Measurements from ENCODE around the gene HILPDA.
"Not testable (repeated sequence)": the region's sequence is repeated elsewhere in the genome, so short reads cannot be mapped to it uniquely, and the experiment has no call there.

Gene HILPDA

GRCh38 chr7:128434413-128435326 lies 21.0 kb upstream of the HILPDA start:
- DNase-seq = no peak

DNA sequence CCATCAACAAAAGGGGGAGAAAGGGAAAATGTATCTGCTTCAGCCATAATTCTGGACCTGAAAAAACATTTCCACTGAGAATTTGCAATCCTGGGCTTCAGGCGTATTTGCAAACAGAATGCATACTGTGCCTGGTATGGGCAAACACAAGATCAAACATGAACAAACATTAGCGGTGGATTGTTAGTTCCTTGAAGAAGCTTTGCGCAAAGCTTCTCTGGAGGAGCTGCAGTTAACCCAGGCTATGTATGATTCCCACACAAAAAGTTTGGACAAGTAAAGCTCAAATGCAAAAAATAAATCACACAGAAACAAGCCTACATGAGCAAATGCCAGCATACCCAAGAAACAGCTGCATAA lies 20.4 kb upstream of the HILPDA start:
- no peak for DNase-seq

- DNase-seq = no peak
These were observed 18.0 kb upstream of the HILPDA start for GRCh38 chr7:128437426-128438332.

GRCh38 chr7:128442356-128442755 lies 13.3 kb upstream of the HILPDA start:
- no peak for DNase-seq

DNA sequence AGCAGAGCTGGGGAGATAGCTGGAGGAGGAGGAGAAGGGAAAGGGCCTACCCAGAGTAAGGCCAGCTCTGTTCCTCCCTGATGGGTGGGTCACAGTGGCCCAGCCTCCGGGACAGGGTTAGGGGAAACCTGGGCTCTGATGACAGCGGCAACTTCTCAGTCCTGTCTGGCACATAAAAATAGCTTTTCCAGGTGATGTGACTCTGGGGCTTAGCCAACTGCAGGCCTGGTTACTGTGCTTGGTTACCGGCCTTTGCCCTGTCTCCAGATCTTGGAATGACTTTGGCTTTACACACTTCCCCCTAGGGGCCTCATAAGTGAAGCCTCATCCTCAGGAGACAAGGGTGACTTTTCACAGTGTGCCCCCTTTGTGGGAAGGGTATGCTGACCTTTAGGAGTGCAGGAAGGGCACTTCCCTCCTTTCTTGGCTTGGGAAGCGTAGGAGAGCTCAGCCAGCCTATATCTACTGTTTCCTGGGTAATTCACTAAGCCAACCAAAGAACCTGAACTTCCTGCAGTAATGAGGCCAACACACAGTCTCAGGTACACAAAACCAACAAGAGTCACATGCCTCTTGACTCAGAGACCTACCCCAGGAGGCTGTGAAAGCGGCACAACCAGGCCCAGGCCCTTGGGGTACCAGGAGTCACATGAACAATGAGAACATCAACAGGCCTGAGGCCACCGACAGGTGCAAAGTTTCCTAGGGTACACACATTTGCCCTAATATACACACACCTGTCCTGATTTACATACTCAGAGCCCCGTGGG lies 11.7 kb upstream of the HILPDA start:
- no peak for DNase-seq

GRCh38 chr7:128446306-128446705 lies 9.4 kb upstream of the HILPDA start:
- DNase-seq = no peak

DNA sequence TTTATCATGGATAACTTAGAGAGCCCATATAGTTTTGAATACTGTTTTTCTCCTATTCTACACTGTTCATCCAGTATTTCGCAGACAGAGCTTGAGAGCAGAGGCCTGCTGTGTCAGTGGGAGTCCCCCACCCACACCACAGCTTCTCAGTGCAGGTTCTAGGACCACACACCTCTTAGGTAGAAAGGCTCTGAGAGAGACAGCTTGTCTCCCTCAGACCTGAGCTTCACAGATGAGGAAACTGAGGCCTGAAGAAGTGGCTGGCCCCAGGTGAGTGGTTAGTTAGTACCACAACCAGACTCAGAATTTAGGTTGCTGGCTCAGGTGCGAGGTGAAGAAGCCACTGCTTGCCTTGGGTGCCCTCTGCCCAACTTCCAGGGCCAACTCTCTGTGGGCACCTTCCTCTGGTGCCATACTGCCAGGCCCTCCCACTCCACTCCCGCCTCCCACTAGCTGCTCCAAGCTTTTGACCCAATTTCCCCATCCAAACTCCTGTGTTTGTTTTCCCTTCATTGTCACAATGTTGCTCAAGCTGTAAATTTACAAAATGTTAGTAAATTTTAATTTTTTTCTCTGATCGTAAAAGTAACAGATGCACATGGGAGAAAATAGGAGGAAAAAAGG lies 7.6 kb upstream of the HILPDA start:
- no peak for DNase-seq

- no peak for DNase-seq
These were observed 6.9 kb upstream of the HILPDA start for GRCh38 chr7:128448751-128449302.

DNA sequence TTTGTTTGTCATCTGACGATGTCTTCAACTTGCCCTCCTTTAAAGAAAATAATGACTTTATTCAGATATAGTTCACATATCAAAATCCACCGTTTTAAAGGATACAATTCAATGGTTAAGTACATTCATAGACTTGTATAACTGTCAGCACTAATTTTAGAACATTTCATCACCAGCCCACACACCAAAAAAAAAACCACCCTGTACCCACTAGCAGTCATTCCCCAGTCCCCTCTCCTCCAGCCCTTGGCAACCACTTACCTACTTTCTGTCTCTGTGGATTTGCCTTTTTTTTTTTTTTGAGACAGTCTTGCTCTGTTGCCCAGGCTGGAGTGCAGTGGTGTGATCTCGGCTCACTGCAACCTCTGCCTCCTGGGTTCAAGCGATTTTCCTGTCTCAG lies 5.3 kb upstream of the HILPDA start:
- DNase-seq = no peak

DNA sequence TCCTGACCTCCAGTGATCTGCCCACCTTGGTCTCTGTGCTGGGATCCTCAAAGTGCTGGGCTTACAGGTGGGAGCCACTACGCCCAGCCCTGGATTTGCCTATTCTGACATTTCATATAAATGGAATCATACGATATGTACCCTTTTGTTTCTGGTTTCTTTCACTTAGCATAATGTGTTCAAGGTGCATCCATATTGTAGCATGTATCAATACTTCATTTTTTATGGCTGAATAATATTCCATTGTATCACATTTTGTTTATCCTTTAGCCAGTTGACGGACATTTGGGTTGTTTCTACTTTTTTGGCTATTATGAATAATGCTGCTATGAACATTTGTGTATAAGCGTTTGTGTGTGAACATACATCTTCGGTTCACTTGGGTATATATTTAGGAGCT lies 4.8 kb upstream of the HILPDA start:
- no peak for DNase-seq

- DNase-seq = no peak
These were observed 3.1 kb upstream of the HILPDA start for GRCh38 chr7:128452552-128452951.

DNA sequence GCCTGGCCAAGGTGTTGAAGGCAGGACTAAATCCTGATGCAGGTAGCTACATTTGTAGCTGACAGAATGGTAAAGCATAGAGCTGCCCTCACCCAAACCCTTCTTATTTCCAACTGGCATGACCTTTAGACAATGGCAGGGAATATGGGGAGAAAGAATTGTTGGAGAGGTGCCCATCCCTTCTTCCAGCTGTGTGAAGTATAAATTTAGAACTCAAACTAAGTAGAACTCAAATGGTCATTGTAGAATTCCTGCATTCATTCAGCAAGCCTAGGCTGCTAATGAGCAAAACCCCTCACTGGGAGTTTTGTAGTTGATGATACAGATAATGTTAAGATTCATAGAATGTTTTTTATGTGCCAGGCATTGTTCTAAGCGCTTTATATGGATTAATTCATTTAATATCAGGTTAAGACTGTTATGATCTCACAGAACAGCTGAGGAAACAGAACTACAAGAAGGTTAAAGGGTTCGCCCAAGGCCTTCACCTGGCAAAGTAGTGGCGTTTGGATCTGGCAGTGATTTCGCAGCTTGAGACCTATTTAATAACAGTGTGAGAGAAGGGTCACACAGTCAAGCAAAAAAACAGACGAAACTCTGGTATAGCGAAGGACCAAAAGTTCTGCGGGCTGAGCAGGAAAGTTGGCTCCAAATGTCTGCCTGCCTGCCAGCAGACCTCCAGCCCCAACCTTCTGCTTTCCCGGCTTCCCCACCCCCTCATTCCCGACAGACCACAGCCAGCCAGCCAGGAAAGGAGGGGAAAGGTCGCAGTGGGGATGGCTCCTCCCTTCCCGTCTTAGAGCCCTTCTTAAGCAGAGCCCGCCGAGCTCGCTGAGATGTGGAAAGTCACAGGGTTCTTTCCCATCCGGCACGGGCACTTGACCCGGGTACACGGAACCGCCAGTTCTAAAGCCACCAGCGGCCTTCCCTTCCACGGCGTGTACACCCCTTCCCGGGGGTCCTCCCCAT lies 1.6 kb upstream of the HILPDA start:
- no peak for DNase-seq

- no peak for DNase-seq
These were observed 703 bp upstream of the HILPDA start for GRCh38 chr7:128454808-128455542.

- DNase-seq = no peak
These were observed 612 bp downstream of the HILPDA start for GRCh38 chr7:128456255-128456725.

DNA sequence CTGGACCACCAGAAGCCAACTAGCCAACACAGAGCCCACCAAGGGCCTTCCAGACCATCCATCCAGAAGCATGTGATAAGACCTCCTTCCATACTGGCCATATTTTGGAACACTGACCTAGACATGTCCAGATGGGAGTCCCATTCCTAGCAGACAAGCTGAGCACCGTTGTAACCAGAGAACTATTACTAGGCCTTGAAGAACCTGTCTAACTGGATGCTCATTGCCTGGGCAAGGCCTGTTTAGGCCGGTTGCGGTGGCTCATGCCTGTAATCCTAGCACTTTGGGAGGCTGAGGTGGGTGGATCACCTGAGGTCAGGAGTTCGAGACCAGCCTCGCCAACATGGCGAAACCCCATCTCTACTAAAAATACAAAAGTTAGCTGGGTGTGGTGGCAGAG lies 1.7 kb downstream of the HILPDA start:
- not testable (repeated sequence) for DNase-seq

DNA sequence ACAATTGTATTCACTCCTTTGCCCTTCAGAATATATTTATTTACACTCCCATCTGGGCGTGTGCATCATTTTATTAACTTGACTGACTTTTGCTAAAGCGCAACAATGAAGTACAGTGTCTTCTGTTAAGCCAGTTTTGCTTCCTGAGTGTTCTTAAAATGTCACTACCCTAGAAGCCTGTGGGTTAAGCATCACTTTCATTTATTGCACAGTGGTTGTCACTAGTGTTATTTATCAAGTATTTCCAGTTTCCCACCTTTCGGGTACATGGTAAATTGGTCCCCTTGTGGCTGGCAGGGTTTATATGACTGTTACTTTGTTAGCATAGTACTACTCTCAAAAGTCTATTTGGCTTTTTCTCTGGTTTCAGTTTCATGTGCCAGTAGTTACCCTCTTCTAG lies 3.3 kb downstream of the HILPDA start:
- no peak for DNase-seq

- DNase-seq = peak; percentile 76
These were observed 3.8 kb downstream of the HILPDA start for GRCh38 chr7:128459394-128459878.

DNA sequence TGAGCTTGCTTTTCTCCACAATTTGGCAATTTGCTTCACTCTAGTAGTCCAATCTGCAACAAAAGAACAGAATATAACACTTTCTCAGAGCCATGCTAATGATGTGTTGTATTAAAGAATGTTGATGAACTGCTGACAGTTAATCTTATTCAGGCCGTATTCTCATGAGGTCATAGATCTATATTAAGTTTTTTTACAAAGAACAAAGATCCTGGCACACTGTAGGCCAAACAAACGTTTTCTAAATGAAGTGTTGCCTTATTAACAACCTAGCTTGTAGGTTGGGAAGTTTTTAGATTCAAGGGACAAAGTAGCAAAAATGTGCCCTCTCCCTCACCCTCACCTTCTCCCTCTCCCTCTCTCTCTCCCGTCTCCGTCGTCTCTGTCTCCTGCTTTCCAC lies 6.8 kb downstream of the HILPDA start:
- no peak for DNase-seq

DNA sequence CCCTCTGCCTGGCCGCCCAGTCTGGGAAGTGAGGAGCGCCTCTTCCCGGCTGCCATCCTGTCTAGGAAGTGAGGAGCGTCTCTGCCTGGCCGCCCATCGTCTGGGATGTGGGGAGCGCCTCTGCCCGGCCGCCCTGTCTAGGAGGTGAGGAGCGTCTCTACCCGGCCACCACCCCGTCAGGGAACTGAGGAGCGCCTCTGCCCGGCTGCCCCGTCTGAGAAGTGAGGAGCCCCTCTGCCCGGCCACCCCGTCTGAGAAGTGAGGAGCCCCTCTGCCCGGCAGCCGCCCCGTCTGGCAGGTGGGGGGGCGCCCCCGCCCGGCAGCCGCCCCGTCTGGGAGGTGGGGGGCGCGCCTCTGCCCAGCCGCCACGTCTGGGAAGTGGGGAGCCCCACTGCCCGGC lies 7.7 kb downstream of the HILPDA start:
- DNase-seq = not testable (repeated sequence)

- not testable (repeated sequence) for DNase-seq
These were observed 8.3 kb downstream of the HILPDA start for GRCh38 chr7:128463933-128464332.
